Tibial nerve (tissue), 4 donors: ENCODE data around the gene NGEF. TPM values are rescaled to one million over a fixed set of nuclear protein-coding genes. Genes with fewer than 3 reads are reported as not detected.

Experiments used
- DNase-seq, 2 donors: peaks; one replicate each; pipeline ENCODE4 v3.0.0-alpha.2; 2019; ENCODE audit warnings: low spot score in 2 of 2
- H3K27ac ChIP-seq, 4 donors: fragments of 200-600 bp; sonication (generic) in 3 of 4; one replicate each; pipeline ENCODE4 v1.5.1; 2017 to 2019; ENCODE audit warnings: mild to moderate bottlenecking in 1 of 4
- H3K27me3 ChIP-seq, 2 donors: fragments of 200-600 bp; sonication (generic) in 1 of 2; one replicate each; pipeline versions ENCODE4 v1.5.1 to v1.6.0; 2017 to 2019
- H3K36me3 ChIP-seq, 3 donors: fragments of 200-600 bp; sonication (generic); one replicate each; pipeline ENCODE4 v1.5.1; 2018 to 2019
- H3K4me1 ChIP-seq, 4 donors: fragments of 200-600 bp; sonication (generic) in 3 of 4; one replicate each; pipeline ENCODE4 v1.5.1; 2017 to 2019
- H3K4me3 ChIP-seq, 4 donors: fragments of 200-600 bp; sonication (generic) in 3 of 4; one replicate each; pipeline ENCODE4 v1.5.1; 2017 to 2019; ENCODE audit warnings: mild to moderate bottlenecking in 1 of 4, moderate library complexity in 1 of 4
- H3K9me3 ChIP-seq, 4 donors: fragments of 200-600 bp; sonication (generic) in 3 of 4; one replicate each; pipeline ENCODE4 v1.5.1; 2017 to 2019
- EP300 ChIP-seq, 2 donors: sonication (generic); formaldehyde crosslinking; IDR thresholded peaks; one replicate each; pipeline ENCODE4 v1.6.1; 2017; ENCODE audit warnings: antibody characterized with exemption in 2 of 2, mild to moderate bottlenecking in 1 of 2
- POLR2A ChIP-seq, 2 donors: fragments of 450-650 bp; IDR thresholded peaks; one replicate each; pipeline ENCODE4 v1.6.1; 2017; ENCODE audit warnings: antibody characterized with exemption in 2 of 2, mild to moderate bottlenecking in 2 of 2, moderate library complexity in 2 of 2
- WGBS, 2 donors: methylation state at CpG; one replicate each; pipeline ENCODE4 v1.1.5; 2018; 5-methylcytosine and 5-hydroxymethylcytosine counted together
- total RNA-seq, 4 donors: library from RNA; depleted of rRNA; stranded (reverse); fragments of >200 nt; gene quantifications; one replicate each; pipeline ENCODE4 v1.1.0, GENCODE V29; 2016
- TF ChIP-seq, protein P1 (sequence below), 5 experiments: fragments of 200-600 bp in 3 of 5; fragments of 450-650 bp in 2 of 5; sonication (generic) in 3 of 5; IDR thresholded peaks; one replicate each; pipeline ENCODE4 v1.5.1; 2016 to 2019; ENCODE audit warnings: antibody characterized with exemption in 5 of 5, mild to moderate bottlenecking in 3 of 5, moderate library complexity in 2 of 5

NGEF gene, protein sequence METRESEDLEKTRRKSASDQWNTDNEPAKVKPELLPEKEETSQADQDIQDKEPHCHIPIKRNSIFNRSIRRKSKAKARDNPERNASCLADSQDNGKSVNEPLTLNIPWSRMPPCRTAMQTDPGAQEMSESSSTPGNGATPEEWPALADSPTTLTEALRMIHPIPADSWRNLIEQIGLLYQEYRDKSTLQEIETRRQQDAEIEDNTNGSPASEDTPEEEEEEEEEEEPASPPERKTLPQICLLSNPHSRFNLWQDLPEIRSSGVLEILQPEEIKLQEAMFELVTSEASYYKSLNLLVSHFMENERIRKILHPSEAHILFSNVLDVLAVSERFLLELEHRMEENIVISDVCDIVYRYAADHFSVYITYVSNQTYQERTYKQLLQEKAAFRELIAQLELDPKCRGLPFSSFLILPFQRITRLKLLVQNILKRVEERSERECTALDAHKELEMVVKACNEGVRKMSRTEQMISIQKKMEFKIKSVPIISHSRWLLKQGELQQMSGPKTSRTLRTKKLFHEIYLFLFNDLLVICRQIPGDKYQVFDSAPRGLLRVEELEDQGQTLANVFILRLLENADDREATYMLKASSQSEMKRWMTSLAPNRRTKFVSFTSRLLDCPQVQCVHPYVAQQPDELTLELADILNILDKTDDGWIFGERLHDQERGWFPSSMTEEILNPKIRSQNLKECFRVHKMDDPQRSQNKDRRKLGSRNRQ
- total RNA-seq = 10 to 100 TPM; 12.9 to 47.6 (median 22.7) TPM

DNA sequence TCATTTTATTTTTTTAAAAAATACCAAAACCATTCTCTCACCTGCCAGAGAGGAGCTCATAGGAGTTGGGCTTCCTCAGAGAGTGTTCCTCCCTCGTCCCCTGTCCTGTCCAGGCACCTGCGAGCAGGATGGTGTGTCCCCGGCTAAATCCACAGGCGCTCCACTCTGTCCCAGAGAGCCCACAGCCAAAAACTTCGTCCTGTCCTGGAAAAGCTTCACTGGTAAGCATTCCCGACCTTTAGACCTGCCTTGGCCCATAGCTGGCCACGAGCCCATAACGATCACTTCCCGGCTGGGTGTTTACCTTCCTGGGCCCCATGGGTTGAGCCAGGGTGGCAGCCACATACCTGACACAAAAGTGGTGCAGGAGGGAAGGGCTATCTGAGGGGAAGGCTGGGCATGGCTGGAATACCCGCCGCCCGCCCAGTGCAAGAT is at the start of gene NGEF:
TSS of gene NGEF (minus strand) at position 230 of the 435 bp plus-strand sequence. CDS start 38,366 bp downstream, outside the sequence.
- Histone ChIP-seq H3K4me3 (peak within 1 kb of the TSS in 1 of 4 donors; percentile 5), H3K4me1 (peaks cover 0 to 9% (median 0%) of the 10 kb centered on the region in 4 donors), H3K36me3 (no peaks in the 10 kb centered on the region), H3K27ac (peak within 1 kb of the TSS in 1 of 4 donors; percentile 53), H3K27me3 (no peaks in the 10 kb centered on the region), H3K9me3 (peaks cover 0 to 8% (median 0%) of the 10 kb centered on the region in 4 donors)
- WGBS, 2 donors = 82 to 84% methylated on average over 11 to 12 of the region's 12 CpGs
- no peak for TF ChIP-seq POLR2A (IDR thresholded peaks at IDR 0.05)
- TF ChIP-seq EP300 (IDR thresholded peaks at IDR 0.05) = no peak
- TF ChIP-seq, protein P1, sequence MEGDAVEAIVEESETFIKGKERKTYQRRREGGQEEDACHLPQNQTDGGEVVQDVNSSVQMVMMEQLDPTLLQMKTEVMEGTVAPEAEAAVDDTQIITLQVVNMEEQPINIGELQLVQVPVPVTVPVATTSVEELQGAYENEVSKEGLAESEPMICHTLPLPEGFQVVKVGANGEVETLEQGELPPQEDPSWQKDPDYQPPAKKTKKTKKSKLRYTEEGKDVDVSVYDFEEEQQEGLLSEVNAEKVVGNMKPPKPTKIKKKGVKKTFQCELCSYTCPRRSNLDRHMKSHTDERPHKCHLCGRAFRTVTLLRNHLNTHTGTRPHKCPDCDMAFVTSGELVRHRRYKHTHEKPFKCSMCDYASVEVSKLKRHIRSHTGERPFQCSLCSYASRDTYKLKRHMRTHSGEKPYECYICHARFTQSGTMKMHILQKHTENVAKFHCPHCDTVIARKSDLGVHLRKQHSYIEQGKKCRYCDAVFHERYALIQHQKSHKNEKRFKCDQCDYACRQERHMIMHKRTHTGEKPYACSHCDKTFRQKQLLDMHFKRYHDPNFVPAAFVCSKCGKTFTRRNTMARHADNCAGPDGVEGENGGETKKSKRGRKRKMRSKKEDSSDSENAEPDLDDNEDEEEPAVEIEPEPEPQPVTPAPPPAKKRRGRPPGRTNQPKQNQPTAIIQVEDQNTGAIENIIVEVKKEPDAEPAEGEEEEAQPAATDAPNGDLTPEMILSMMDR (IDR thresholded peaks at IDR 0.05) = no peak
- DNase-seq = no peak

DNA sequence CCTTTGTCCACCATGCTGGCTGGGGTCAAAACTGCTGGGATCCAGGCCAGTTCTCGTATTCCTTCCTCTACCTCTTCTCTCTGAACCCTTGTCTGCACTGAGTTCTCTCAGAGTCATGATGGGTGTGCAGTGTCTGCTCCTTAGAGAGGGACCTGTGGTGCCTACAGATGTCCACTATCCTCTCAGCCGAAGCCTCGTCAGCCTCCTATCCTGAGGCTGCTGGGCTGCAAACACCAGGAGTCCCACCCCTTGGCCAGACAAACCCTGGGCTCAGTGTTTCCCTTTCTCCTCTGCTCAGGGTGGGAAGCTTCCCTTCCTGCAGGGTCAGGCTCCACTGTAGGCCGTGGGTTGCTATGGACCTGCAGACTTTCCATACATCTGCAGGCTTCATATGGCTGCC is 49.4 kb upstream of the NGEF start:
- H3K27me3 ChIP-seq = no peaks in the 10 kb centered on the region
- peak overlapping the region in 2 of 4 donors; percentile 51 to 53 for H3K4me3 ChIP-seq
- 57 to 72% methylated on average over 4 of the region's 4 CpGs for WGBS, 2 donors
- H3K27ac ChIP-seq = peak overlapping the region in 3 of 4 donors; percentile 77 to 84 (median 79)
- peaks cover 0 to 51% (median 20%) of the 10 kb centered on the region in 4 donors for H3K4me1 ChIP-seq
- H3K36me3 ChIP-seq = no peaks in the 10 kb centered on the region
- TF ChIP-seq EP300 (IDR thresholded peaks at IDR 0.05) (no peak), POLR2A (IDR thresholded peaks at IDR 0.05) (no peak)
- no peak for DNase-seq
- H3K9me3 ChIP-seq = no peaks in the 10 kb centered on the region

DNA sequence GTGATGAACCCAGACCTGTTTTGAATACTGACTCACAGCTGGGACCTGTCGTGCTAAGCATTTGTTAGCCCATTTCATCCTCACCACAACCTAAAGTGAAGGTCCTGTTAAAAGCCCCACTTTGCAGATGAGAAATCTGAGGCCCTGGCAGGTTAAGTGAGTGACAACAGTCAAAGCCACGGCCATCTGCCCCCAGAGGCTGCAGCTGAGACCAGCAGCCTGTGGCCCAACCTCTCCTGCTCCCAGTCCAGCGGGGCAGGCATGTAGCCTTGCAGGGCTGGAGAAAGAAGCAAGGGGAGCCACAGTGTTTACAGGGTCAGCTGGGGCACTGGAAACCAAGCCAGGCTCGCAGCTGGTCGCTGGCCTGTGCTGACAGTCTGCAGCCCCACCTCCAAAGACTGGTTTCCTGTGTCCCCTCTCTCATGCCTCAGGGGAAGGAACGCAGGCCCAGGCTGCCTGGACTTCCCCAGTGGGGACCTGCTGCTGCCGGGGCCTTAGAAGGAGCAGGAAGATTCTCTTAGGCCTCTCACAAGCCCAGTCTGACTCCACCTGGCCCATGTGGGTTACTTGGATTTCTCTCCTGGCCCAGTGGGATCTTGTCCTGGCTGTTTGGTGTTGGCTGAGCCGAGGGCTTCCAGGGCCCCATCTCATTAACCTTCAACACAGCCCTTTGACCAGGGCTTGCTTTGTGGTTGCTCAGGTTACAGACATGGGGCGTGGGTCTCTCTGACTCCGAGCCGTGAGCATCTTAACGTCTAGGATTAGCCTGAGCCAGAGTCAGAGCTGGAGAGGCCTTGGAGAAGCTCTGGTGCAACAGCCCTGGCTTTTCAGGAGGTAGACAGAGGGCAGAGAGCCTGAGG is 48.8 kb upstream of the NGEF start:
- DNase-seq = no peak
- no peak for TF ChIP-seq POLR2A (IDR thresholded peaks at IDR 0.05)
- TF ChIP-seq, protein P1 (IDR thresholded peaks at IDR 0.05) = peak in 1 of 5 experiments; percentile 10
- no peak for TF ChIP-seq EP300 (IDR thresholded peaks at IDR 0.05)
- H3K4me3 ChIP-seq = peak overlapping the region; percentile 3 to 53 (median 30)
- no peaks in the 10 kb centered on the region for H3K36me3 ChIP-seq
- H3K27me3 ChIP-seq = no peaks in the 10 kb centered on the region
- WGBS, 2 donors = 39 to 44% methylated on average over 8 to 12 of the region's 12 CpGs
- H3K27ac ChIP-seq = peak overlapping the region in 3 of 4 donors; percentile 77 to 84 (median 79)
- H3K9me3 ChIP-seq = no peaks in the 10 kb centered on the region
- peaks cover 0 to 51% (median 17%) of the 10 kb centered on the region in 4 donors for H3K4me1 ChIP-seq

DNA sequence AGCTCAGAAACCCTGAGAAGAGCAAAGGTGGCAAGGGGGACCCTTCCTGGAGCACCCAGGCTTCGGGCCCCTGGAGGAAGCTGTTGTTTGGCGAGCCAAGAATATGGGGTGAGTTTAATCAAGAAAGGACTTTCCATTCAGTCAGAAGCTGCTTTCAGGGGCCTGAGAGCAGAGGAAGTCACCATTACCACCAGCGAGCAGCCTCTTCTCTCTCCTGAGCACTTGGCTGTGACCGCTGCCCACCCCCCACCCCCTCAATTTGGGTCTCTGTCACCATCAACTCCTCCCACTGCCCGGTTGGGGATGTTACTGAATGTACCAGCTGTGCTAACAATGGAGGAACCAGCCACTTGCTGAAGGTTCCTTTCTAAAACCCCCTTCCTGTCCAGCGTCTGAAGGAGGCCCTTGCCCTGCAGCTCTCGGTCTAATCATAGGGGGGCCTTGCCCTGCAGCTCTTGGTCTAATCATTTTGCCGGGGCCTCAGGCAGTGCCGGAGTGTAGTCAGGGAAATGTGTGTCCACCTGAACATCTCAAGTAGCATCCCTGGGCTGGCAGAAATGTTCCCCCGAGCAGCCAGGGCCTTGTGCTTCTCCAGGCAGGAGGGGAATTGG is 48.0 kb upstream of the NGEF start:
- WGBS, 2 donors = 63 to 66% methylated on average over 8 to 10 of the region's 10 CpGs
- no peaks in the 10 kb centered on the region for H3K36me3 ChIP-seq
- peaks cover 0 to 51% (median 14%) of the 10 kb centered on the region in 4 donors for H3K4me1 ChIP-seq
- no peaks in the 10 kb centered on the region for H3K27me3 ChIP-seq
- no peak for DNase-seq
- no peak for TF ChIP-seq POLR2A (IDR thresholded peaks at IDR 0.05)
- no peak for TF ChIP-seq EP300 (IDR thresholded peaks at IDR 0.05)
- TF ChIP-seq, protein P1 (IDR thresholded peaks at IDR 0.05) = no peak
- no peaks in the 10 kb centered on the region for H3K9me3 ChIP-seq
- H3K27ac ChIP-seq = peak overlapping the region in 3 of 4 donors; percentile 77 to 84 (median 79)
- H3K4me3 ChIP-seq = peak overlapping the region; percentile 10 to 53 (median 41)
